Stimulated activated memory B cell treated with anti-CD40 and anti-IgM and Interleukin-4, amounts not matched to agents 10 μg/mL and 1 μg/mL and 100 μg/mL, for 72 hours (primary cell): ENCODE measurements around the gene PSMA8.
"Not testable (repeated sequence)": the region's sequence is repeated elsewhere in the genome, so short reads cannot be mapped to it uniquely, and the experiment has no call there.

ENCODE experiments used
- ATAC-seq: fragments of 150-1000 bp; cut with Tn5 transposase; 2 replicates; pipeline ENCODE4 v1.10.0; 2021
- H3K27ac Mint-ChIP-seq: one replicate; pipeline ENCODE4 v1.8.0; 2022; ENCODE audit warnings: mild to moderate bottlenecking, mixed read lengths
- H3K27me3 Mint-ChIP-seq: one replicate; pipeline ENCODE4 v1.8.0; 2022; ENCODE audit warnings: mixed read lengths
- H3K36me3 Mint-ChIP-seq: one replicate; pipeline ENCODE4 v1.8.0; 2022; ENCODE audit warnings: mixed read lengths
- H3K4me1 Mint-ChIP-seq: one replicate; pipeline ENCODE4 v1.8.0; 2022; ENCODE audit warnings: mixed read lengths
- H3K4me3 Mint-ChIP-seq: one replicate; pipeline ENCODE4 v1.8.0; 2022; ENCODE audit warnings: mild to moderate bottlenecking, moderate library complexity, mixed read lengths
- H3K9me3 Mint-ChIP-seq: one replicate; pipeline ENCODE4 v1.8.0; 2022; ENCODE audit warnings: mixed read lengths

Gene PSMA8

GRCh38 chr18:26238718-26239117 lies 105.0 kb downstream of the PSMA8 start:
- Mint-ChIP-seq H3K9me3 (peaks cover 17% of the 10 kb centered on the region), H3K4me1 (peaks cover 38% of the 10 kb centered on the region), H3K36me3 (peaks cover 28% of the 10 kb centered on the region)
- H3K27me3 Mint-ChIP-seq, H3K4me3 Mint-ChIP-seq, ATAC-seq, H3K27ac Mint-ChIP-seq: not testable (repeated sequence)

GRCh38 chr18:26242392-26242791 lies 108.7 kb downstream of the PSMA8 start:
- not testable (repeated sequence) for H3K4me3 Mint-ChIP-seq, H3K27ac Mint-ChIP-seq, H3K27me3 Mint-ChIP-seq, ATAC-seq
- Mint-ChIP-seq H3K4me1 (peaks cover 29% of the 10 kb centered on the region), H3K36me3 (peaks cover 41% of the 10 kb centered on the region), H3K9me3 (peaks cover 21% of the 10 kb centered on the region)
